ENCODE results near the gene RAB26.
A peak's percentile ranks its signal among the peaks of the same experiment; 100 is the strongest.

RAB26 gene

GRCh38 chr16:2148714-2149629 is 547 bp downstream of the RAB26 start (continued):
- TF ChIP-seq ZNF449 (tag by site-specific recombination; IDR thresholded peaks at IDR 0.05) (peak; percentile 86), ZNF521 (tag by site-specific recombination; IDR thresholded peaks at IDR 0.05) (no peak), YY1 (tag by site-specific recombination; IDR thresholded peaks at IDR 0.05) (no peak), ZBTB44 (tag by site-specific recombination; IDR thresholded peaks at IDR 0.05) (no peak), ZNF704 (tag by site-specific recombination; IDR thresholded peaks at IDR 0.05) (no peak), ZNF776 (tag by site-specific recombination; IDR thresholded peaks at IDR 0.05; ENCODE audit: borderline replicate concordance) (no peak), REST (tag by site-specific recombination; IDR thresholded peaks at IDR 0.05) (no peak), ZNF394 (tag by site-specific recombination; IDR thresholded peaks at IDR 0.05; ENCODE audit: borderline replicate concordance) (no peak), ZNF248 (tag by site-specific recombination; IDR thresholded peaks at IDR 0.05) (no peak), ZNF274 (IDR thresholded peaks at IDR 0.05; ENCODE audit: low read length) (no peak), ZNF274 (tag by site-specific recombination; IDR thresholded peaks at IDR 0.05; ENCODE audit: borderline replicate concordance) (no peak), SCRT2 (tag by site-specific recombination; IDR thresholded peaks at IDR 0.05) (peak; percentile 53), ZBTB49 (tag by site-specific recombination; IDR thresholded peaks at IDR 0.05; ENCODE audit: low read depth) (no peak), HIC1 (tag by site-specific recombination; IDR thresholded peaks at IDR 0.05) (peak; percentile 74), PATZ1 (tag by site-specific recombination; IDR thresholded peaks at IDR 0.05) (peak; percentile 80), ZNF155 (tag by site-specific recombination; IDR thresholded peaks at IDR 0.05) (no peak), ZNF146 (tag by site-specific recombination; IDR thresholded peaks at IDR 0.05) (no peak), ZNF311 (tag by site-specific recombination; IDR thresholded peaks at IDR 0.05; ENCODE audit: borderline replicate concordance) (no peak), SP3 (tag by site-specific recombination; IDR thresholded peaks at IDR 0.05) (no peak), ZNF560 (tag by site-specific recombination; IDR thresholded peaks at IDR 0.05; ENCODE audit: borderline replicate concordance) (no peak), ZNF354C (tag by site-specific recombination; IDR thresholded peaks at IDR 0.05; ENCODE audit: borderline replicate concordance, low read depth) (no peak), SP2 (tag by site-specific recombination; IDR thresholded peaks at IDR 0.05) (no peak), ZIC2 (tag by site-specific recombination; IDR thresholded peaks at IDR 0.05) (no peak), HOXA7 (CRISPR knock-in tag; IDR thresholded peaks at IDR 0.05; ENCODE audit: borderline replicate concordance) (no peak)

Data from HEK293 (cell line).